ENCODE data around the gene TMEM158. TPM values are rescaled to one million over a fixed set of nuclear protein-coding genes. Genes with fewer than 3 reads are reported as not detected.

TMEM158 gene
- 142 TPM for polyA plus RNA-seq (2013, experiment 1 of 2)
- polyA plus RNA-seq (2013, experiment 2 of 2) = 144 TPM

DNA sequence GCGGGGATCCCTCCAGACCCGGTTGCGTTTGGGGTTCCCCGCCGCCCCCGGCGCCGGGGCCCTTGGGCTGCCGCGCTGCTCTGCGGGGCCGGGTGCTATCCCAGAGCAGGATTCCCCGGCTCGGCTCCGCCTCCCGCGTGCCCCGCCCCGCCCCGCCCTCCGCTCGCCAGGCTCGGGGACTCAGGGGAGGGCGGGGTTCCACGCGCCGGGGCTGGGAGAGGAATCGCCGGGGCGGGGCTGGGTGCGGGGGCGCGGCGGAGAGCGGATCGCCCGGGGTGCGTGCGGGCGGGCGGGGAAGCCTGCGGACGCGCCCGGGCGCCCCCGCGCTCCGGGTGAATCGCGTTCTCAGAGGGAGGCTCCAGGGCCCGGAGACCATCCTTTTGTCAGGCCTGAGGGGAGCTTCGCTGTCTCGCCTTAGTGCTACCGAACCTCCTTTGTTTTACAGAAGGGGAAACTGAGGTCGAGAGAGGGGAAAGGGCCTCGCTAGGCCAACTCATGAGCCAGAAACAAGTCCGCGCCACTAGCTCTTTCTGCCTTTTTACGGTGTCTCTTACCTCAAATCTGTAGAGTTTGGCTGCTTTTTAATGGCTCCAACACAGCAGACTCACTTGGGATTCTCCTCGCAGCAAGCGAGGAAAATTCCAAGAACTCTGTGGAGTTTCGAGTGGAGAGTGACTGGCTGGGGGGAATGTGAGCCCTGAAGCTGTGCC is at the start of gene TMEM158:
TMEM158 (minus strand) TSS at position 82 of the 710 bp plus-strand sequence. CDS start 260 bp downstream, outside the sequence.
- peak; percentile 85 for DNase-seq
- Histone ChIP-seq H3K14ac (ENCODE audit: low read length in 2 of 2) (peak within 1 kb of the TSS in 1 of 2 experiments; percentile 96), H4K91ac (ENCODE audit: low read length) (peak within 1 kb of the TSS; percentile 45), H3K36me3 (ENCODE audit: control insufficient read depth in 1 of 2, insufficient read depth in 2 of 2, low read depth in 1 of 2, low read length in 2 of 2) (peaks cover 2 to 18% of the 10 kb centered on the region in 2 experiments), H2BK120ac (ENCODE audit: low read depth, low read length) (peak within 1 kb of the TSS; percentile 37), H3K27me3 (ENCODE audit: control insufficient read depth in 1 of 2, insufficient read depth in 1 of 2, low read length in 2 of 2) (peaks cover 1 to 24% of the 10 kb centered on the region in 2 experiments), H2AK5ac (ENCODE audit: low read length, severe bottlenecking) (no peak within 1 kb of the TSS), H3K9me3 (ENCODE audit: control insufficient read depth, low read length) (no peaks in the 10 kb centered on the region), H3K4me2 (ENCODE audit: low read length, poor library complexity, severe bottlenecking) (peak within 1 kb of the TSS; percentile 87), H4K8ac (ENCODE audit: low read length) (peak within 1 kb of the TSS; percentile 75), H3K79me1 (replicated peaks; ENCODE audit: low read length, poor library complexity, severe bottlenecking) (peaks cover 5% of the 10 kb centered on the region), H3K18ac (ENCODE audit: low read depth in 1 of 2, low read length in 2 of 2) (peak within 1 kb of the TSS; percentile 82 to 86), H2BK5ac (ENCODE audit: low read depth, low read length, poor library complexity, severe bottlenecking) (no peak within 1 kb of the TSS), H2BK12ac (ENCODE audit: low read length in 2 of 2) (peak within 1 kb of the TSS; percentile 45 to 88), H2BK15ac (ENCODE audit: low read depth, poor library complexity, severe bottlenecking) (peak within 1 kb of the TSS; percentile 87), H3K9ac (ENCODE audit: low read length) (peak within 1 kb of the TSS; percentile 97), H2AFZ (ENCODE audit: low read depth, low read length) (peak within 1 kb of the TSS; percentile 66), H3K4me3 (ENCODE audit: insufficient read depth in 1 of 2, low read depth in 1 of 2, low read length in 2 of 2) (peak within 1 kb of the TSS; percentile 69 to 86), H3K23ac (ENCODE audit: low read length in 2 of 2) (peak within 1 kb of the TSS in 1 of 2 experiments; percentile 53), H3K4me1 (ENCODE audit: control insufficient read depth, insufficient read depth, low read depth, low read length) (peaks cover 10% of the 10 kb centered on the region), H3K4ac (ENCODE audit: low read depth in 1 of 2, low read length in 2 of 2) (peak within 1 kb of the TSS; percentile 35 to 60), H3K27ac (ENCODE audit: low read length, poor library complexity, severe bottlenecking) (no peak within 1 kb of the TSS)
- 8% methylated on average over 31 of the region's 63 CpGs for WGBS

DNA sequence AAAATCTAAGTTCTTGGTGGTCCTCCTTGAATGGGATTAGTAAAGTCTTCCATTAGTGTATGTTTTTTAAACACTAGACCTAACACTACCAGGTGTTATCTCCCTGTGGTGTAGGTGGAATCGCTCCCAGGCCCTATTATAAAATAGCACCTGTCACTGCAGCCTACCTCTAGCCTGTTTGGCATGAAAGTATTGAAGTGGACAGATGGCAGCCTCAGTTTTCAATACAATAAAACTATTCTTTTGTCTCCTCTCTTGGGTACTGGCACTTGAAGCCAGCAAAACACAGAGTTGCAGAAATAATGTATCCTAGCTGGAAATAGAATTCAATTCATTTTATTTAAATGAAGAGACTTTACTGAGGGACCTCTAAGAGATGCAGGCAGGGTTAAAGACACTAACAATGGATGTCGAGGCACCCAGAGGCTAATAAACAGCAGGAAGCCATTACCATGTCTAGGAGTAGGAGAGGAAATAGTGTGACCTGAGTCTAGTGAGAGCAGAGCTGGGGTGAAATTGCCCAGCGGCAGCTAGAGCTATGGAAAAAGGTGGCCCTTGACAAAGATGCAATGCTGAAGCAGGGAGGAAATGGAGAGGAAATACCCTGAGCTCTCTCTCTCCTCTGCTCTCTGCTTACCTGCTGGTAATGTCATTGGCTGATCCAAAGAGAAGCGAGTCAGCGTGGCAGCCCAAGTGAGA is 49.1 kb upstream of the TMEM158 start:
- Histone ChIP-seq H3K4me2 (ENCODE audit: low read length, poor library complexity, severe bottlenecking) (no peak overlapping the region), H4K8ac (ENCODE audit: low read length) (no peak overlapping the region), H3K9me3 (ENCODE audit: control insufficient read depth, low read length) (peaks cover 41% of the 10 kb centered on the region), H3K4me3 (ENCODE audit: insufficient read depth in 1 of 2, low read depth in 1 of 2, low read length in 2 of 2) (no peak overlapping the region), H2BK12ac (ENCODE audit: low read length in 2 of 2) (no peak overlapping the region), H4K91ac (ENCODE audit: low read length) (no peak overlapping the region), H2AK5ac (ENCODE audit: low read length, severe bottlenecking) (no peak overlapping the region), H2BK15ac (ENCODE audit: low read depth, poor library complexity, severe bottlenecking) (no peak overlapping the region), H3K4ac (ENCODE audit: low read depth in 1 of 2, low read length in 2 of 2) (no peak overlapping the region), H2AFZ (ENCODE audit: low read depth, low read length) (no peak overlapping the region), H2BK5ac (ENCODE audit: low read depth, low read length, poor library complexity, severe bottlenecking) (no peak overlapping the region), H3K79me1 (replicated peaks; ENCODE audit: low read length, poor library complexity, severe bottlenecking) (no peaks in the 10 kb centered on the region), H3K18ac (ENCODE audit: low read depth in 1 of 2, low read length in 2 of 2) (no peak overlapping the region), H3K9ac (ENCODE audit: low read length) (no peak overlapping the region), H3K23ac (ENCODE audit: low read length in 2 of 2) (no peak overlapping the region), H3K27me3 (ENCODE audit: control insufficient read depth in 1 of 2, insufficient read depth in 1 of 2, low read length in 2 of 2) (peaks cover 16 to 29% of the 10 kb centered on the region in 2 experiments), H2BK120ac (ENCODE audit: low read depth, low read length) (no peak overlapping the region), H3K36me3 (ENCODE audit: control insufficient read depth in 1 of 2, insufficient read depth in 2 of 2, low read depth in 1 of 2, low read length in 2 of 2) (no peaks in the 10 kb centered on the region), H3K14ac (ENCODE audit: low read length in 2 of 2) (no peak overlapping the region), H3K27ac (ENCODE audit: low read length, poor library complexity, severe bottlenecking) (no peak overlapping the region), H3K4me1 (ENCODE audit: control insufficient read depth, insufficient read depth, low read depth, low read length) (no peaks in the 10 kb centered on the region)
- WGBS = 47% methylated on average over 4 of the region's 5 CpGs
- DNase-seq = no peak

DNA sequence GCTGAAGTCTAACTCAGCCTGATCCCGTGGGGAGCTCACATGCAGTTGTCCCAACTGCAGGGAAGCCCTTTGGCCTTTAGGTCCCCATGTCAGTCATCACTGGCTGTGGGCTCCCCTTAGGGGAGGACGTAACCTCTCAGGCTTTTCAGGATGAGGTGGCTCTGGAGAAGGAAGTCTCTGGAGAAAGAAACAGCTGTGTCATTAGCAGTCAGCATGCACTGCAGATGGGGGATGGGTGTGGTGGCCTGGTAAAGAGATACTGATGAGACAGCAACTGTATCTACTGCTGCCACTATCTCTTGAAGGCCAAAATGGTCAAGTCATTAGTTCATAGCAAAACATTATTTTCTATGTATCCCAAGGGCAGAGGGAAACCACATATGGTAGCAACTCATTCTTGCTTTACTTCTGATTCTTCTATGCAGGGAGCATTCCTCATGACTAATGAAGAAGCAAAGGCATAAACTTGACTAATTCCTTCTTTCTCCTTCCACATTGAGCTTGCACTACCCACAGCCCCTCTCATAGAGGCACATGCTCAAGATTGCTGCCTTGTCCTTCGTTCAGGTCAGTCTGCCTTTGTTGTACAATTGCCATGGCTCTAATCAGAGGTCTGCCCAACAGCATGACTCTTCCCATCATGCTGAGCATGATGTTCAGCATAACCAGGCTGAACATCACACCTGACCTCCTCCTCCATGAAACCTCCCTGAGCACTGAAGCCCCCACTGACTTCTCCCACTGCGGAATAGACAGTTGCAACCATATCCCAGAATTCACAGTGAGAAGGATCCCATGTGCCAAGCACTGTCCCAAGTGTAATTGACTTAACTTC is 47.8 kb upstream of the TMEM158 start:
- Histone ChIP-seq H3K4me1 (ENCODE audit: control insufficient read depth, insufficient read depth, low read depth, low read length) (no peaks in the 10 kb centered on the region), H3K4ac (ENCODE audit: low read depth in 1 of 2, low read length in 2 of 2) (no peak overlapping the region), H3K18ac (ENCODE audit: low read depth in 1 of 2, low read length in 2 of 2) (no peak overlapping the region), H2BK5ac (ENCODE audit: low read depth, low read length, poor library complexity, severe bottlenecking) (no peak overlapping the region), H3K9ac (ENCODE audit: low read length) (no peak overlapping the region), H3K79me1 (replicated peaks; ENCODE audit: low read length, poor library complexity, severe bottlenecking) (no peaks in the 10 kb centered on the region), H3K36me3 (ENCODE audit: control insufficient read depth in 1 of 2, insufficient read depth in 2 of 2, low read depth in 1 of 2, low read length in 2 of 2) (no peaks in the 10 kb centered on the region), H2BK15ac (ENCODE audit: low read depth, poor library complexity, severe bottlenecking) (no peak overlapping the region), H2AFZ (ENCODE audit: low read depth, low read length) (no peak overlapping the region), H2BK12ac (ENCODE audit: low read length in 2 of 2) (no peak overlapping the region), H4K91ac (ENCODE audit: low read length) (no peak overlapping the region), H3K27ac (ENCODE audit: low read length, poor library complexity, severe bottlenecking) (no peak overlapping the region), H4K8ac (ENCODE audit: low read length) (no peak overlapping the region), H3K4me2 (ENCODE audit: low read length, poor library complexity, severe bottlenecking) (no peak overlapping the region), H3K14ac (ENCODE audit: low read length in 2 of 2) (no peak overlapping the region), H3K4me3 (ENCODE audit: insufficient read depth in 1 of 2, low read depth in 1 of 2, low read length in 2 of 2) (no peak overlapping the region), H3K23ac (ENCODE audit: low read length in 2 of 2) (no peak overlapping the region), H2AK5ac (ENCODE audit: low read length, severe bottlenecking) (no peak overlapping the region), H3K9me3 (ENCODE audit: control insufficient read depth, low read length) (peaks cover 36% of the 10 kb centered on the region), H3K27me3 (ENCODE audit: control insufficient read depth in 1 of 2, insufficient read depth in 1 of 2, low read length in 2 of 2) (peaks cover 16 to 29% of the 10 kb centered on the region in 2 experiments), H2BK120ac (ENCODE audit: low read depth, low read length) (no peak overlapping the region)
- DNase-seq = peak; percentile 39
- WGBS = 67% methylated on average over 4 of the region's 4 CpGs
